Panc1 (cell line): Measurements from ENCODE around the gene ADARB2. TPM values are rescaled to one million over a fixed set of nuclear protein-coding genes. Genes with fewer than 3 reads are reported as not detected.

Experiments used
- ATAC-seq: fragments of 200-7000 bp; cut with Tn5 transposase; 2 replicates; pipeline ENCODE4 v1.9.1; 2020; ENCODE audit warnings: mild to moderate bottlenecking, moderate library complexity
- BruUV-seq: library from RNA; stranded (reverse); fragments of 400-500 nt; replicated peaks from 2 replicates; lab custom pipeline; 2021; lab: Mats Ljungman, UMichigan
- CTCF ChIA-PET: fragments of 300-600 bp; sonication (Branson Sonifier 250); formaldehyde crosslinking; loops from one replicate; lab custom pipeline; 2022; ENCODE audit warnings: antibody characterized with exemption; lab: Charles Lee
- POLR2A ChIA-PET: fragments of 300-600 bp; sonication (Branson Sonifier 250); formaldehyde crosslinking; loops from one replicate; lab custom pipeline; 2022; ENCODE audit warnings: antibody characterized with exemption; lab: Charles Lee
- DNase-seq: peaks from one replicate; pipeline ENCODE4 v3.0.0-alpha.2; 2010; ENCODE audit warnings: low read depth, low spot score
- H3K27ac ChIP-seq: 2 replicates; pipeline ENCODE4 v1.5.1; 2011; ENCODE audit warnings: mild to moderate bottlenecking, low read length, inconsistent platforms
- H3K27me3 ChIP-seq: fragments of 200-500 bp; sonication (Bioruptor generic); 2 replicates; pipeline ENCODE4 v1.6.0; 2014; ENCODE audit warnings: low read length, inconsistent platforms; ENCODE audit not compliant: control insufficient read depth, insufficient read depth
- H3K36me3 ChIP-seq: fragments of 200-500 bp; sonication (Bioruptor generic); 2 replicates; pipeline ENCODE4 v1.5.1; 2014; ENCODE audit warnings: inconsistent platforms, mild to moderate bottlenecking, low read length, moderate library complexity; ENCODE audit not compliant: control insufficient read depth, insufficient read depth
- H3K4me1 ChIP-seq: 2 replicates; pipeline ENCODE4 v1.5.1; 2011; ENCODE audit warnings: inconsistent platforms, mild to moderate bottlenecking, low read length, moderate library complexity; ENCODE audit not compliant: control insufficient read depth, insufficient read depth
- H3K4me3 ChIP-seq, 2 experiments: 2 replicates each; pipeline ENCODE4 v1.5.1; 2011 to 2012; ENCODE audit warnings: low read depth in 2 of 2, low read length in 2 of 2, mild to moderate bottlenecking in 2 of 2, inconsistent platforms in 1 of 2, moderate library complexity in 1 of 2
- H3K9me3 ChIP-seq: fragments of 200-500 bp; sonication (Bioruptor generic); 2 replicates; pipeline ENCODE4 v1.5.1; 2014; ENCODE audit warnings: low read depth, mild to moderate bottlenecking, inconsistent platforms, low read length, moderate library complexity; ENCODE audit not compliant: control insufficient read depth, insufficient read depth
- CTCF ChIP-seq: fragments of 450-650 bp; IDR thresholded peaks from 2 replicates; pipeline ENCODE4 v1.5.1; 2017; ENCODE audit warnings: mild to moderate bottlenecking
- POLR2AphosphoS5 ChIP-seq: IDR thresholded peaks from 2 replicates; pipeline ENCODE4 v1.6.1; 2012; ENCODE audit warnings: mild to moderate bottlenecking, low read depth, low read length, moderate library complexity
- REST ChIP-seq, 2 experiments: IDR thresholded peaks; 2 replicates each; pipeline ENCODE4 v1.6.1; 2011 to 2012; ENCODE audit warnings: low read depth in 2 of 2, control low read depth in 1 of 2, low read length in 1 of 2, mild to moderate bottlenecking in 1 of 2, moderate library complexity in 1 of 2; ENCODE audit not compliant: insufficient read depth in 1 of 2
- SIN3A ChIP-seq: IDR thresholded peaks from 2 replicates; pipeline ENCODE4 v1.6.1; 2012; ENCODE audit warnings: low read depth, mild to moderate bottlenecking, low read length, moderate library complexity, borderline replicate concordance; ENCODE audit not compliant: insufficient read depth
- TCF7L2 ChIP-seq: IDR thresholded peaks from 2 replicates; pipeline ENCODE4 v1.6.1; 2011; ENCODE audit warnings: mild to moderate bottlenecking, low read depth, low read length, inconsistent platforms
- in situ Hi-C: cut with HindIII; loops from 2 replicates; pipeline ENCODE4 v1.10.0; 2016; ENCODE audit warnings: low sequenced_read_pairs, low pct_unique_long_range_greater_than_20kb
- intact Hi-C: fragments of 100-400 bp; cut with micrococcal nuclease; formaldehyde crosslinking; loops from one replicate; pipeline ENCODE4 v1.10.0; 2022; ENCODE audit not compliant: unreplicated experiment
- total RNA-seq: library from RNA; stranded (reverse); gene quantifications from one replicate; pipeline ENCODE4 v1.2.1, GENCODE V29; 2021; ENCODE audit not compliant: unreplicated experiment

Gene ADARB2
- total RNA-seq, 1 experiment from 2014 or later: 0.31 TPM

GRCh38 chr10:1347962-1348772 lies 389.2 kb downstream of the ADARB2 start:
- no peaks in the 10 kb centered on the region for H3K27me3 ChIP-seq
- no peak overlapping the region for H3K4me3 ChIP-seq
- no peaks in the 10 kb centered on the region for H3K36me3 ChIP-seq
- in situ Hi-C loops (no loop called here), intact Hi-C loops (no loop called here)
- H3K4me1 ChIP-seq: no peaks in the 10 kb centered on the region
- no peak for DNase-seq
- TF ChIP-seq TCF7L2: no peak
- TF ChIP-seq REST (IDR thresholded peaks at IDR 0.05; ENCODE audit: insufficient read depth in 1 of 2, low read depth in 2 of 2, low read length in 1 of 2): no peak
- TF ChIP-seq SIN3A: no peak
- no peaks in the 10 kb centered on the region for H3K9me3 ChIP-seq
- ChIA-PET CTCF (no interaction called here), POLR2A (no interaction called here)
- no peak overlapping the region for H3K27ac ChIP-seq
- no TSS peak for BruUV-seq
- peak; percentile 53; the same call in 1 of the 2 replicates for ATAC-seq

- no TSS peak for BruUV-seq
- ATAC-seq: no peak
These were observed 389.8 kb downstream of the ADARB2 start for GRCh38 chr10:1347525-1347924.

More at GRCh38 chr10:1347525-1347924, 389.8 kb downstream of the ADARB2 start:
- no peaks in the 10 kb centered on the region for H3K4me1 ChIP-seq
- CTCF ChIA-PET: no interaction called here
- H3K27ac ChIP-seq: no peak overlapping the region
- intact Hi-C loops: no loop called here
- POLR2A ChIA-PET: no interaction called here
- in situ Hi-C loops: no loop called here
- H3K9me3 ChIP-seq: no peaks in the 10 kb centered on the region
- no peak overlapping the region for H3K4me3 ChIP-seq
- TF ChIP-seq TCF7L2: no peak
- TF ChIP-seq POLR2AphosphoS5: no peak
- TF ChIP-seq SIN3A: no peak
- no peak for TF ChIP-seq REST (IDR thresholded peaks at IDR 0.05; ENCODE audit: insufficient read depth in 1 of 2, low read depth in 2 of 2, low read length in 1 of 2)
- TF ChIP-seq CTCF: no peak
- H3K36me3 ChIP-seq: no peaks in the 10 kb centered on the region
- no peaks in the 10 kb centered on the region for H3K27me3 ChIP-seq
- no peak for DNase-seq
